Measurements from ENCODE around the gene HIF3A. TPM values are rescaled to one million over a fixed set of nuclear protein-coding genes. Genes with fewer than 3 reads are reported as not detected.

HIF3A gene
- total RNA-seq, 1 experiment from 2014 or later = not detected

GRCh38 chr19:46378268-46378667 is 81.4 kb downstream of the HIF3A start:
- ChIA-PET CTCF (no interaction called here), POLR2A (ENCODE audit: unreplicated experiment) (no interaction called here)
- DNase-seq = no peak
- Histone ChIP-seq H3K9me2 (replicated peaks; ENCODE audit: low read length) (no peaks in the 10 kb centered on the region), H3K79me2 (ENCODE audit: low read length) (peaks cover 23% of the 10 kb centered on the region), H4K20me1 (ENCODE audit: low read length) (0 out of 2 replicates have a peak, but pooled peaks cover 4% of the 10 kb centered on the region), H3K27me3 (ENCODE audit: low read length) (no peaks in the 10 kb centered on the region), H3K4me3 (ENCODE audit: low read length) (no peak overlapping the region), H3K9me3 (ENCODE audit: low read length) (no peaks in the 10 kb centered on the region), H3K4me1 (ENCODE audit: insufficient read depth, low read length) (peaks cover 23% of the 10 kb centered on the region), H3K9ac (ENCODE audit: low read length) (no peak overlapping the region), H3K36me3 (ENCODE audit: low read depth, low read length) (peaks cover 18% of the 10 kb centered on the region), H3K27ac (ENCODE audit: low read length) (no peak overlapping the region), H2AFZ (ENCODE audit: low read length) (no peak overlapping the region), H3K4me2 (ENCODE audit: low read length) (no peak overlapping the region), H3F3A (ENCODE audit: low read length, unreplicated experiment) (no peaks in the 10 kb centered on the region)
- no peak for ATAC-seq
- intact Hi-C loops (cut with micrococcal nuclease) = no loop called here
- no peak for TF ChIP-seq CTCF (conservative IDR thresholded peaks at IDR 0.05; ENCODE audit: low read depth, low read length)
- TF ChIP-seq EZH2 (IDR thresholded peaks at IDR 0.05; ENCODE audit: low read length, unreplicated experiment) = no peak
- no peak for TF ChIP-seq EZH2phosphoT487 (IDR thresholded peaks at IDR 0.05; ENCODE audit: borderline replicate concordance, low read length)
- no TSS peak for BruUV-seq (replicated peaks)

- no peak for DNase-seq
- H3K9ac ChIP-seq (ENCODE audit: low read length) = no peak overlapping the region
- TF ChIP-seq EZH2phosphoT487 (IDR thresholded peaks at IDR 0.05; ENCODE audit: borderline replicate concordance, low read length) (no peak), CTCF (conservative IDR thresholded peaks at IDR 0.05; ENCODE audit: low read depth, low read length) (no peak), EZH2 (IDR thresholded peaks at IDR 0.05; ENCODE audit: low read length, unreplicated experiment) (no peak)
- intact Hi-C loops (cut with micrococcal nuclease) = no loop called here
- 0 out of 2 replicates have a peak, but pooled peaks cover 4% of the 10 kb centered on the region for H4K20me1 ChIP-seq (ENCODE audit: low read length)
- no peaks in the 10 kb centered on the region for H3K27me3 ChIP-seq (ENCODE audit: low read length)
- ATAC-seq = no peak
- H3K4me2 ChIP-seq (ENCODE audit: low read length) = no peak overlapping the region
- no peaks in the 10 kb centered on the region for H3K9me2 ChIP-seq (replicated peaks; ENCODE audit: low read length)
- no peaks in the 10 kb centered on the region for H3F3A ChIP-seq (ENCODE audit: low read length, unreplicated experiment)
- H3K4me3 ChIP-seq (ENCODE audit: low read length) = no peak overlapping the region
- no peaks in the 10 kb centered on the region for H3K9me3 ChIP-seq (ENCODE audit: low read length)
- peaks cover 9% of the 10 kb centered on the region for H3K4me1 ChIP-seq (ENCODE audit: insufficient read depth, low read length)
- H3K36me3 ChIP-seq (ENCODE audit: low read depth, low read length) = peaks cover 18% of the 10 kb centered on the region
- no TSS peak for BruUV-seq (replicated peaks)
- no peak overlapping the region for H2AFZ ChIP-seq (ENCODE audit: low read length)
- POLR2A ChIA-PET (ENCODE audit: unreplicated experiment) = no interaction called here
- CTCF ChIA-PET = no interaction called here
- H3K27ac ChIP-seq (ENCODE audit: low read length) = no peak overlapping the region
- H3K79me2 ChIP-seq (ENCODE audit: low read length) = peaks cover 12% of the 10 kb centered on the region; the same call in 1 of the 2 replicates
Measured at GRCh38 chr19:46380690-46381089, 83.8 kb downstream of the HIF3A start.

GRCh38 chr19:46381346-46381745 is 84.5 kb downstream of the HIF3A start:
- no peaks in the 10 kb centered on the region for H3K9me3 ChIP-seq (ENCODE audit: low read length)
- no peak overlapping the region for H3K4me3 ChIP-seq (ENCODE audit: low read length)
- no peaks in the 10 kb centered on the region for H3K9me2 ChIP-seq (replicated peaks; ENCODE audit: low read length)
- peaks cover 12% of the 10 kb centered on the region; the same call in 1 of the 2 replicates for H3K79me2 ChIP-seq (ENCODE audit: low read length)
- ChIA-PET POLR2A (ENCODE audit: unreplicated experiment) (no interaction called here), CTCF (no interaction called here)
- H2AFZ ChIP-seq (ENCODE audit: low read length) = no peak overlapping the region
- H3K4me2 ChIP-seq (ENCODE audit: low read length) = no peak overlapping the region
- no peak for DNase-seq
- no peaks in the 10 kb centered on the region for H3K27me3 ChIP-seq (ENCODE audit: low read length)
- no peaks in the 10 kb centered on the region for H3F3A ChIP-seq (ENCODE audit: low read length, unreplicated experiment)
- peaks cover 14% of the 10 kb centered on the region for H3K36me3 ChIP-seq (ENCODE audit: low read depth, low read length)
- H3K27ac ChIP-seq (ENCODE audit: low read length) = no peak overlapping the region
- peaks cover 9% of the 10 kb centered on the region for H3K4me1 ChIP-seq (ENCODE audit: insufficient read depth, low read length)
- no peak overlapping the region for H3K9ac ChIP-seq (ENCODE audit: low read length)
- no peak for ATAC-seq
- intact Hi-C loops (cut with micrococcal nuclease) = no loop called here
- no TSS peak for BruUV-seq (replicated peaks)
- H4K20me1 ChIP-seq (ENCODE audit: low read length) = 0 out of 2 replicates have a peak, but pooled peaks cover 4% of the 10 kb centered on the region
- TF ChIP-seq CTCF (conservative IDR thresholded peaks at IDR 0.05; ENCODE audit: low read depth, low read length) (no peak), EZH2phosphoT487 (IDR thresholded peaks at IDR 0.05; ENCODE audit: borderline replicate concordance, low read length) (no peak), EZH2 (IDR thresholded peaks at IDR 0.05; ENCODE audit: low read length, unreplicated experiment) (no peak)
